Activated T-cell treated with anti-CD3 and anti-CD28 coated beads, Interleukin-2, amount 50 U/mL, for 24 hours (primary cell): ENCODE results near the gene HSD17B7.
A peak's percentile ranks its signal among the peaks of the same experiment; 100 is the strongest.

Experiments used
- DNase-seq: peaks from one replicate; pipeline ENCODE4 v3.0.0-alpha.2; 2020
- H3K27ac Mint-ChIP-seq: 2 replicates; pipeline ENCODE4 v1.8.0; 2020; ENCODE audit warnings: mild to moderate bottlenecking, mixed read lengths
- H3K27me3 Mint-ChIP-seq: 2 replicates; pipeline ENCODE4 v1.8.0; 2020; ENCODE audit warnings: mixed read lengths
- H3K36me3 Mint-ChIP-seq: 2 replicates; pipeline ENCODE4 v1.8.0; 2020; ENCODE audit warnings: low read depth, mixed read lengths
- H3K4me1 Mint-ChIP-seq: 2 replicates; pipeline ENCODE4 v1.8.0; 2020; ENCODE audit warnings: low read depth, mixed read lengths
- H3K4me3 Mint-ChIP-seq: 2 replicates; pipeline ENCODE4 v1.8.0; 2020; ENCODE audit warnings: mild to moderate bottlenecking, moderate library complexity, mixed read lengths
- H3K9me3 Mint-ChIP-seq: 2 replicates; pipeline ENCODE4 v1.8.0; 2020; ENCODE audit warnings: mixed read lengths

Gene HSD17B7

DNA sequence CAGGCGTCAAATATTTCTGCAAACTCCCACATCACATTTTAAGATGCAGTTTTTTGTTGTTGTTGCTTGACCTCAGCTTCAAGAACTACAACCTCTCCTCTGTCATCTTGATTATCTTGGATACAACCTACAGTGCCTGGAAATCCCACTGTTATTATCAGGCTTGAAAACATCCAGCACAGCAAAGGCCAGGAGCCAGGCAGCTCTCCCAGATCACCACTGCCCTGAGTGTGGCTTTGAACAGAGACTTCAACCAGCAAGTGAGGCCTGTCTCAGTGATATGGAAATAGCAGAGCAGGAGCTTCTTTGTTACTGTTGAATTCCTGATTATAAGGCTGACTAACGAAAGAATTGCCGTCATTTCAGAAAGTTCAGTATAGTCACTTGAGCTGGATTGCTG is 42.0 kb downstream of the HSD17B7 start:
- Mint-ChIP-seq H3K4me3 (no peak overlapping the region), H3K36me3 (no peaks in the 10 kb centered on the region), H3K9me3 (peaks cover 6% of the 10 kb centered on the region), H3K4me1 (peaks cover 19% of the 10 kb centered on the region), H3K27ac (no peak overlapping the region), H3K27me3 (peaks cover 24% of the 10 kb centered on the region)
- no peak for DNase-seq

DNA sequence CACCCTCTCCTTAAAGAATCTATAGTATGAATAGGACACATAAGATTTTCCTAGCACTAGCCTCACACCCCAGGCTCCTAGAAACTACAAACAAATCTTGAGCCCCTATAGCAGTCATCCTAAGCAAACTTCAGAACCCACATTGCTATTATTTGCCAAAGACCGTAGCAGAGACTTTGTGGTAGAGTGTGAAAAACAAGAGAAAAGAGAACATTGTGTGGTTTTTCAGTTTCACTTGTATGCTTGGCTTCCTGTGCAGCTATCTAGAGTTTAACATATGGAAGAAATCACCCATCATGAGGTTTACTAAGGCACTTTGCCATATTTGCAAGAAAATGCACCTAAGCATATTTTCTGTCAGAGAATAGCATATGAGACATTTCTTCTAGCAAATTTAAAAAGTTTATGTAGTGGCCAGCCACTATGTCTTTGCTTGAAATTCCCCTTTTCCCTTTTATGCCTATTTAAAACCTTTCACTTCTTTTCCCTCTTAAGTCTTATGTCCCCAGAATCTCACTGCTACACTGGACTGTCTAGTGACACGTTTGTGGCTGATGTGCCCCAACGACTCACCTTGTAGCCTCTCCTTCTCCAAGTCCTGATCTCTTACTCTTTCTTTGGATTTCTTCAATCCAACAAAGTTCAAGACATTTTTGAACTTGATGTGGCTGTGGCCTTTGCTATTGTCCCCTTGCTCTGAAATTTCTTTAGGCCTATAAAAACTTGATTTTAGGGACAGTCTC is 44.8 kb downstream of the HSD17B7 start:
- Mint-ChIP-seq H3K9me3 (peaks cover 22% of the 10 kb centered on the region), H3K27ac (peak overlapping the region; percentile 73), H3K36me3 (peaks cover 4% of the 10 kb centered on the region), H3K4me1 (peaks cover 19% of the 10 kb centered on the region), H3K27me3 (peaks cover 26% of the 10 kb centered on the region), H3K4me3 (no peak overlapping the region)
- DNase-seq, result no peak

GRCh38 chr1:162838863-162839262 is 48.4 kb downstream of the HSD17B7 start:
- Mint-ChIP-seq H3K27ac (no peak overlapping the region), H3K27me3 (peaks cover 28% of the 10 kb centered on the region), H3K4me1 (peaks cover 19% of the 10 kb centered on the region), H3K36me3 (peaks cover 4% of the 10 kb centered on the region), H3K9me3 (peaks cover 22% of the 10 kb centered on the region), H3K4me3 (no peak overlapping the region)
- DNase-seq, result no peak

DNA sequence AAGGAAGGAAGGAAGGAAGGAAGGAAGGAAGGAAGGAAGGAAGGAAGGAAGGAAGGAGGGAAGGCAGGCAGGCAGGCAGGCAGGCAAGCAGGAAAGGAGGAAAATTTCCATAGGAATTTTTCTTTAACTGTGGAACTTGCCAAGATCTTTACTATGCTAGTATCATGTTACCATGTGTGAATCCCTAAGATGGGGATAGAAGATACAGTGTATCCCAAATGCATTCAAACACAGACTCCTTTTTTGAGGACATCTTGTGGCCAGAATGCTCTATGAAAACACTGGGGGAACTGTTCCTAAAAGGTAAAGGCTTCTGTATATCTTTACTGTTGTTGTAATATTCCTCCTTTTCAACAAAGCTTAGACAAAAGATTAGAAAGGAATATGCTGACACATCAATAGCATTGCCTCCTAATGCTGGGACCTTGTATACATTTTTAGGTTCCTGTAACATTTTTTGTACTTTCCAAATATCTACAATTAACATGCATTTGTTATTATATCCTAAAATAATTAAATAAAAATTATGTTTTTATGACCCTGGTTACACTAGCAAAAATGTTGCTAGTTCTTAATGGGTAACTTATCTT is 49.8 kb downstream of the HSD17B7 start:
- no peak for DNase-seq
- H3K4me1 Mint-ChIP-seq, result peaks cover 9% of the 10 kb centered on the region
- no peak overlapping the region for H3K27ac Mint-ChIP-seq
- H3K4me3 Mint-ChIP-seq, result no peak overlapping the region
- H3K27me3 Mint-ChIP-seq, result peaks cover 25% of the 10 kb centered on the region
- peaks cover 20% of the 10 kb centered on the region for H3K9me3 Mint-ChIP-seq
- H3K36me3 Mint-ChIP-seq, result peaks cover 4% of the 10 kb centered on the region

- no peaks in the 10 kb centered on the region for H3K36me3 Mint-ChIP-seq
- peaks cover 13% of the 10 kb centered on the region for H3K27me3 Mint-ChIP-seq
- no peaks in the 10 kb centered on the region for H3K4me1 Mint-ChIP-seq
- DNase-seq, result no peak
- H3K9me3 Mint-ChIP-seq, result peaks cover 5% of the 10 kb centered on the region
- no peak overlapping the region for H3K4me3 Mint-ChIP-seq
- no peak overlapping the region for H3K27ac Mint-ChIP-seq
These were observed 53.7 kb downstream of the HSD17B7 start for GRCh38 chr1:162844153-162844552.

- DNase-seq, result no peak
- Mint-ChIP-seq H3K27ac (no peak overlapping the region), H3K4me1 (no peaks in the 10 kb centered on the region), H3K4me3 (no peak overlapping the region), H3K9me3 (no peaks in the 10 kb centered on the region), H3K27me3 (peaks cover 16% of the 10 kb centered on the region), H3K36me3 (no peaks in the 10 kb centered on the region)
These were observed 56.0 kb downstream of the HSD17B7 start for GRCh38 chr1:162846256-162847212.

DNA sequence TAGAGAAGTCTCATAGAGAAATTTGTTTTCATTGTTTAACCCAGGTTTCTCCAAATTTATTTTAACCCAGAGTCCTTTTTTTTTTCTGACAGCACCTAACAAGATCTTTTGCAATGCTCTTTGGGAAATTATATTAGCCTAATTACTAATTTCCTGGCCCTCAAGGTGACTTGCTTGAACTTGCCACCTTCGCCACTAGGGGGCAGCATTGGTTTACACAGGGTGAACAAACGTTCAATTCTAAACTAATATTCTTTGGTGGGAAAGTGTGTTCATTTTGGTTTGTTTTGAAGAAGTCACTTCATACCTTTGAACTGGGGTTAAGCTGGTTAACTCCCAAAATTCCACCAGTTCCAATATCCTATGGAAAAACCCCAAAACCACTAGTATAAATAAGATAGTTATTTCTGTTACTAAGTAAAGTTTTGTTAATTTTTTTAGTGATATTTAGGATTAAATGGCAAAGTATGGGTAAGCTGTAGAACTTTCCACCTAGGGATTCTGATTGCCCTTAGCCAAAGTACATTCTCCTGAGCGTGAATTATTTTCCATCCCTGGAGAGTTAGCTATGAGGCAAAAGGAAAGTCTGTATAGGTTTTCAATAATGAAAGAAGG is 57.4 kb downstream of the HSD17B7 start:
- Mint-ChIP-seq H3K4me3 (no peak overlapping the region), H3K9me3 (no peaks in the 10 kb centered on the region), H3K27me3 (peaks cover 13% of the 10 kb centered on the region), H3K27ac (no peak overlapping the region), H3K4me1 (no peaks in the 10 kb centered on the region), H3K36me3 (no peaks in the 10 kb centered on the region)
- peak; percentile 82 for DNase-seq

DNA sequence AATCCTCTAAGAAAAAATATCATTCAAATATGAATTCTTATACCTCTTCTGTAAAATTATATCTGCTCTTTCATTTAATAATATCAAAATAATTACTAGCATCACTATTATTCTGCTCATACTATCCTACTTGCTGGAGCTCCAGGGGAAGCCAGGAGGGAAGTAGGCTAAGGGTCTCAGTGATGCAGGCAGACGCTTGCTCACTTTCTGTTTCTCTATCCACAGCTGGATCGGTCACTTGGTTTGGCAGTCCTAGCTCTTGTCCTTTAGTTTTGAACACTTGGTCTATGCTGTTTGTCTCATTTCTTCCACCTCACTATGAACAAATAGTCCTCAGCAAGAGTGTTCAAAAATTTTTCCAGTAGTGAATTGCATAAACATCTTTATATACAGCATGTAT is 59.2 kb downstream of the HSD17B7 start:
- Mint-ChIP-seq H3K27ac (no peak overlapping the region), H3K27me3 (peaks cover 13% of the 10 kb centered on the region), H3K9me3 (no peaks in the 10 kb centered on the region), H3K4me1 (no peaks in the 10 kb centered on the region), H3K36me3 (no peaks in the 10 kb centered on the region), H3K4me3 (no peak overlapping the region)
- no peak for DNase-seq

- Mint-ChIP-seq H3K9me3 (no peaks in the 10 kb centered on the region), H3K27ac (no peak overlapping the region), H3K36me3 (no peaks in the 10 kb centered on the region), H3K4me3 (no peak overlapping the region), H3K4me1 (no peaks in the 10 kb centered on the region), H3K27me3 (peaks cover 13% of the 10 kb centered on the region)
- DNase-seq, result no peak
These were observed 60.8 kb downstream of the HSD17B7 start for GRCh38 chr1:162851341-162851740.

- Mint-ChIP-seq H3K36me3 (no peaks in the 10 kb centered on the region), H3K9me3 (no peaks in the 10 kb centered on the region), H3K27ac (no peak overlapping the region), H3K4me1 (no peaks in the 10 kb centered on the region), H3K27me3 (peaks cover 8% of the 10 kb centered on the region), H3K4me3 (no peak overlapping the region)
- DNase-seq, result peak; percentile 42
These were observed 63.9 kb downstream of the HSD17B7 start for GRCh38 chr1:162854245-162854882.

DNA sequence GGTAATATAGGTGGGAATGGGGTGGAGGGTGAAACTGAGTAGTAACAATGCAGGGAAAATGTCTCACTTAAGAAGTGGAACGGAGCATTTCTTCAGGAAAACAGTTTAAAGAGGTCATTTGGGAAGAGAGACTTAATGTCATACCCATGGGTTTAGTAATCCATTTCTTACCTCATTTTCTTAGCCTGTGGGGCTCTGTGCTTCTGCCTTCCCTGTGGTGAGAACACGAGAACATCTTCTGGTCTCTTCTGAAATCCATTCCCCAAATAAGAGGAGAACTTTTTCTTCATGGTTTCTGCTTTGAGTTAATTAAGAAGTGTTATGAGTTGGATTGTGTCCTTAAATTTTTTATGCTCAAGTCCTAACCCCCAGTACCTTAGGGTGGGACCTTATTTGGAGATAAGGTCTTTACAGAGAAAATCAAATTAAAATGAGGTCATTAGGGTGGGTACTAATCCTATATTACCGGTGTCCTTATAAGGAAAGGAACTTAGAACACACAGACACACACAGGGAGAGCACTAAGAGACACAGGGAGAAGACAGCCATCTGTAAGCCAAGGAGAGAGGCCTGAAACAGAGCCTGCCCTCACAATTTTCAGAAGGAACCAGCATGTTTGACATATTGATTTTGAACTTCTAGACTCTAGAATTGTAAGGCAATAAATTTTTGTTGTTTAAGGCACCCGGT is 65.1 kb downstream of the HSD17B7 start:
- Mint-ChIP-seq H3K9me3 (no peaks in the 10 kb centered on the region), H3K27ac (no peak overlapping the region)
- DNase-seq, result no peak

DNA sequence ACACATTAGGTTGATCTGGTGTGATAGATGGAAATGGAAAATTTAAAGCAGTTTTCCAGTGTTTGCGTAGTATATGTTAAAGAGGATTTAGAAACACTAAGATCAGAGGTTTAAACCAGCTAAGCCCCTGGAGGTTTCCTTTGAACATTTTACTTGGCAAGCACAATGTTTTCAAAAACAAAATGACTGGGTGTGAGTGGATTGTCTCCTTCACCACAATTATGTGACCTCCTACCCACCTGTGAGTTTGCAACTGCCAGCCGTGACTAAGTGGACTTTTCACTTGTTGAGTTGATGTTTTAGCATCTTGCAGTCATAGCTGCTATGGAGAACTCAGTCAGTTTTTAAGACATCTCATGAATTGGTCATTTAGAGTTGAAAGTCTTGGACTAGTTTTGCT is 65.8 kb downstream of the HSD17B7 start:
- H3K4me3 Mint-ChIP-seq, result no peak overlapping the region
- peaks cover 5% of the 10 kb centered on the region for H3K27me3 Mint-ChIP-seq
- no peak overlapping the region for H3K27ac Mint-ChIP-seq
- no peak for DNase-seq
- no peaks in the 10 kb centered on the region for H3K4me1 Mint-ChIP-seq
- H3K9me3 Mint-ChIP-seq, result no peaks in the 10 kb centered on the region
- no peaks in the 10 kb centered on the region for H3K36me3 Mint-ChIP-seq

More for the DNA sequence above, 65.1 kb downstream of the HSD17B7 start:
- no peaks in the 10 kb centered on the region for H3K4me1 Mint-ChIP-seq
- H3K27me3 Mint-ChIP-seq, result peaks cover 7% of the 10 kb centered on the region
- no peaks in the 10 kb centered on the region for H3K36me3 Mint-ChIP-seq
- no peak overlapping the region for H3K4me3 Mint-ChIP-seq

- H3K27ac Mint-ChIP-seq, result no peak overlapping the region
- peaks cover 14% of the 10 kb centered on the region for H3K27me3 Mint-ChIP-seq
- no peaks in the 10 kb centered on the region for H3K36me3 Mint-ChIP-seq
- no peak for DNase-seq
- H3K9me3 Mint-ChIP-seq, result no peaks in the 10 kb centered on the region
- H3K4me1 Mint-ChIP-seq, result no peaks in the 10 kb centered on the region
- no peak overlapping the region for H3K4me3 Mint-ChIP-seq
These were observed 67.3 kb downstream of the HSD17B7 start for GRCh38 chr1:162857850-162858249.
